Mesothelial cell of epicardium (in vitro differentiated cells): ENCODE results near the gene LAMTOR2. TPM values are rescaled to one million over a fixed set of nuclear protein-coding genes. Genes with fewer than 3 reads are reported as not detected.

Experiments used
- DNase-seq, 2 experiments: peaks; one replicate each; pipeline ENCODE4 v3.0.0; 2021; ENCODE audit warnings: low spot score in 2 of 2; ENCODE audit not compliant: unreplicated experiment in 2 of 2
- H3K27ac Mint-ChIP-seq: 2 replicates; pipeline ENCODE4 v1.8.0; 2021; ENCODE audit warnings: mixed read lengths
- H3K27me3 Mint-ChIP-seq: 2 replicates; pipeline ENCODE4 v1.8.0; 2021; ENCODE audit warnings: low read depth, mixed read lengths
- H3K36me3 Mint-ChIP-seq: 2 replicates; pipeline ENCODE4 v1.8.0; 2021; ENCODE audit warnings: mixed read lengths
- H3K4me1 Mint-ChIP-seq: 2 replicates; pipeline ENCODE4 v1.8.0; 2021; ENCODE audit warnings: mixed read lengths
- H3K4me3 Mint-ChIP-seq: 2 replicates; pipeline ENCODE4 v1.8.0; 2021; ENCODE audit warnings: mild to moderate bottlenecking, moderate library complexity, mixed read lengths
- H3K9me3 Mint-ChIP-seq: 2 replicates; pipeline ENCODE4 v1.8.0; 2021; ENCODE audit warnings: mixed read lengths
- total RNA-seq: library from RNA; stranded (reverse); gene quantifications from 3 replicates; pipeline ENCODE4 v1.2.1, GENCODE V29; 2021
- TF ChIP-seq, protein P1 (sequence below): fragments of 200-600 bp; sonication (generic); IDR thresholded peaks from one replicate; pipeline ENCODE4 v1.5.0; 2021; ENCODE audit warnings: antibody characterized with exemption; ENCODE audit not compliant: unreplicated experiment

LAMTOR2 gene
- total RNA-seq, 1 donor from 2014 or later: 39.5 TPM

DNA sequence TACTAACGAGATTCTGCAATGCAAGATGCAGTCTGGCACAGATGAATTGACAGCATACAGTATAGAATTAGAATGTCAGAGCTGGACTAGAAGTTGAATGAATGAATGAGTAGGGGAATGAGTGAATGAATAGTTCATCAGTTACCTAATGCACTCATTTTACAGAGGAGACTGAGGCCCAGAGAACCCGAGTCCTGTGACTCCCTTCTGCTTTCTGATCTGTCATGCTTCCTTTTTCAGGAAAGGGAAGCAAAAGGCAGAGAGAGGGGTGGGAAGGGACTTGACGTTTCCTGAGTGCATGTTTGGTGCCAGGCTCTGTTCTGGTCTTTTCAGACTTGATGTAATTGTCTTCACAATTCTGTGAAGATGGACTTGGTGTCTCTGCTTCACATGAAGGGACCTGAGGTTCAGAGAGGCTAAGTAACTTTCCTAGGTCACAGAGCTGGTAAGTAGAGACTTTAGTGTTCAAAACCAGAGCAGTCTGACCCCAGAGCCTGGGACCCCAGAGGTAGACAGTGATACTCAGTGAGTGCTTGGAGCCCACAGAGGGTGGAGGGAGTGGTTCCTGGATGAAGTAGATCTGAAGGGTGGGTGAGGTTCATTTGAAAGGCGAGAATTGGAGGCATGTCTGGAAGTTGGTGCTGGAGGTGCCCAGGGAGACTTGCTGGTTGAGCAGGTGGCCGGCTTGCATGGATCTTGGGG lies 35.7 kb downstream of the LAMTOR2 start:
- Mint-ChIP-seq H3K4me1 (peaks cover 19% of the 10 kb centered on the region), H3K27me3 (no peaks in the 10 kb centered on the region), H3K4me3 (no peak overlapping the region), H3K36me3 (peaks cover 12% of the 10 kb centered on the region), H3K27ac (peak overlapping the region; percentile 84), H3K9me3 (no peaks in the 10 kb centered on the region)
- TF ChIP-seq, protein P1, sequence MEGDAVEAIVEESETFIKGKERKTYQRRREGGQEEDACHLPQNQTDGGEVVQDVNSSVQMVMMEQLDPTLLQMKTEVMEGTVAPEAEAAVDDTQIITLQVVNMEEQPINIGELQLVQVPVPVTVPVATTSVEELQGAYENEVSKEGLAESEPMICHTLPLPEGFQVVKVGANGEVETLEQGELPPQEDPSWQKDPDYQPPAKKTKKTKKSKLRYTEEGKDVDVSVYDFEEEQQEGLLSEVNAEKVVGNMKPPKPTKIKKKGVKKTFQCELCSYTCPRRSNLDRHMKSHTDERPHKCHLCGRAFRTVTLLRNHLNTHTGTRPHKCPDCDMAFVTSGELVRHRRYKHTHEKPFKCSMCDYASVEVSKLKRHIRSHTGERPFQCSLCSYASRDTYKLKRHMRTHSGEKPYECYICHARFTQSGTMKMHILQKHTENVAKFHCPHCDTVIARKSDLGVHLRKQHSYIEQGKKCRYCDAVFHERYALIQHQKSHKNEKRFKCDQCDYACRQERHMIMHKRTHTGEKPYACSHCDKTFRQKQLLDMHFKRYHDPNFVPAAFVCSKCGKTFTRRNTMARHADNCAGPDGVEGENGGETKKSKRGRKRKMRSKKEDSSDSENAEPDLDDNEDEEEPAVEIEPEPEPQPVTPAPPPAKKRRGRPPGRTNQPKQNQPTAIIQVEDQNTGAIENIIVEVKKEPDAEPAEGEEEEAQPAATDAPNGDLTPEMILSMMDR: no peak
- no peak for DNase-seq

DNA sequence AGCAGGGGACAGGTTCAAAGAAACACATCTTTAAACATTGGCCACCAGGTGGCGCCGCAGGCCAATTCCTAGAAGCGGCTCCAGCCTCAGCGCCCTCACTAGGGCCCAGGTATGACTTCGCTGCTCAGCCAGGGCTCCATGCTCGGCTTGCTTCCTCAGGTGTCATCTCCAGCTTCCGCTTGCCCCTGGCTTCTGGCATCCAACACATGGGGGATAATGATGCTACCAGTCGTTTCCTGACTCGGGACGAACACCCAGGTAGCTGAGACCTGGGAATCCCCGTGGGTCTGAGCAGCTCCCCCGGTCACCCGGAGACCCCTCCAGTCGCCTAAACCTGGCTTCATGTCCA lies 36.2 kb downstream of the LAMTOR2 start:
- Mint-ChIP-seq H3K4me1 (peaks cover 18% of the 10 kb centered on the region), H3K9me3 (no peaks in the 10 kb centered on the region), H3K4me3 (no peak overlapping the region), H3K36me3 (peaks cover 15% of the 10 kb centered on the region), H3K27me3 (no peaks in the 10 kb centered on the region), H3K27ac (peak overlapping the region; percentile 84)
- DNase-seq: peak; percentile 79 to 91
- TF ChIP-seq, protein P1: peak; percentile 98

DNA sequence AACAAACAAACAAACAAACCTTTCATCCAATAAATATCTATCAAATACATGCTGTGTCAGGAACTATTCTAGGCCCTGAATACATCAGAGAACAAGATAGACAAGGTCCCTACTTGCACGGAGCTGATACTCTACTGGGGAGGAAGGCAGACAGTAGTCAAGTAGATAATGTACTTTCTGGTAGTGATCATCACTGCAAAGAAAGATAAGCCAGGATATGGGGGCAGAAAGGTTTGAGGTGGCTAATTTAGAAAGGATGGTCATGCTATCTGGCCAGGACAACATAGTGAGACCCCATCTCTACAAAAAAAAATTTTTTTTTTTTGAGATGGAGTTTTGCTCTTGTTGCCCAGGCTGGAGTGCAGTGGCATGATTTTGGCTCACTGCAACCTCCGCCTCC lies 37.0 kb downstream of the LAMTOR2 start:
- Mint-ChIP-seq H3K27me3 (no peaks in the 10 kb centered on the region), H3K27ac (no peak overlapping the region), H3K9me3 (no peaks in the 10 kb centered on the region), H3K4me3 (no peak overlapping the region), H3K36me3 (peaks cover 17% of the 10 kb centered on the region), H3K4me1 (peaks cover 15% of the 10 kb centered on the region)
- TF ChIP-seq, protein P1: no peak
- DNase-seq: no peak

DNA sequence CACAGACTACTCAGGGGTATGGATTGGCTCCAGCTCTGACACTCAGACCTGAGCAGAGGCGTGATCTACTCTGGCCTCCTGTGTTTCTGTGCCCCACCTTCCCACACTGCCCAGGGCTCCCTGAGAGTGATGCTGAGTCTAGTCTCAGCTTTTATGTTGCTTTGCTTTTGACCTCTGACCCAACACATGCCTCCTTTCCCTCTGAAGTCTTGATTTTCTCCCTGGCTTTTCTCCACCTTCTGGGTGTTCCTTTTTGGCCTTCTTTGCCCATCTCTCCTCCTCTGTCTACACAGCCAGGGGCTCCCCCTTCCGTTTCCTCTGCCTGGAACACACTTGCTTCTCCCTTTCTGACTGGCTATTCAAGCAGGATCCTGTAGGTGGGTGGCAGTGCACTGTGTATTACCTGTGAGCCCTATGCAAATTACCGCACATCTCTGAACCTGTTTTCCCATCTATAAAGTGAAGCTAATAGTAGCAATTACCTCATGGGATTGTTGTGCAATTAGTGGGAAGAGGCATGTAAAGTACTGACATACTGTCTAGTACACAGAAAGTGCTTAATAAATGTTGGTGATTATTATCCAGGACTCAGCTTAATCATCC lies 41.4 kb downstream of the LAMTOR2 start:
- H3K4me3 Mint-ChIP-seq: no peak overlapping the region
- peak overlapping the region; percentile 96 for H3K27ac Mint-ChIP-seq
- no peaks in the 10 kb centered on the region for H3K9me3 Mint-ChIP-seq
- no peaks in the 10 kb centered on the region for H3K27me3 Mint-ChIP-seq
- DNase-seq: no peak
- peaks cover 20% of the 10 kb centered on the region for H3K36me3 Mint-ChIP-seq
- peaks cover 17% of the 10 kb centered on the region for H3K4me1 Mint-ChIP-seq
- TF ChIP-seq, protein P1: no peak

DNA sequence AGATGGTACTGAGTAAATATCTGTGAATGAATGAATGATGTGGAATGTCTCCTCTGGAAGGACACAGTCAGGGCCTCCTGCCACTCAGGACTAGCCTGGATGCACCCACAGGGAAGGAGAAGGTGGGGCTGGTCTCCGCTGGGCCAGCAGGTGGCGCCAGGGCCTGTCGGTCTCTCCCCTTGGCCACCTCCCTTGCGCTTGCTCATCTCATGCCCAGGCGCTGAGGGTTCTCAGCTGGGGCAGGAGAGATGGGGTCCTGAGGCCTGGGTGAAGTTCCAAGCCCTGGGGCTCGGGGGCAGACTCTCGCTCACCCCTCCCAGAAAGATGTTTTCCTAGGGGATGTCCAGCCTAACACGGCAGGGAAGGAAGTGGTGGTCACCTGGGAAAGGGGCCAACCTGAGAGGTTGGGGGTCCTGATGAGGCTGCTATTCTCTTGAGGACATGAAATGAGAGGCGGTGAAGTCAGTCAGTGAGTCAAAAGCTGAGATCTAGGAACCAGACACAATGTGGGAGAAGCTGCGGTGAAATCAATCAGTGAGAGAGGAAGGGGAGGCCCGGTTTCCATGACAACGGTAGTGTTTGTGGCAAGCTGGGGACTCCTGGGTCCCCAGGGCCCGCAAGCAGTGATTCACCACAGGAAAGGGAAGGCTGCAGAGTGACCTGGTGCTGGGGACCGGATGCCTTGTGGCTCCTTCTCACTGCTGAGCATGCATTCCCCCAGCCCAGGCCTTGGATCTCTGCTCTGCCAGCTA lies 42.2 kb downstream of the LAMTOR2 start:
- Mint-ChIP-seq H3K27ac (peak overlapping the region; percentile 96), H3K27me3 (no peaks in the 10 kb centered on the region), H3K4me1 (peaks cover 22% of the 10 kb centered on the region), H3K4me3 (no peak overlapping the region), H3K9me3 (no peaks in the 10 kb centered on the region), H3K36me3 (peaks cover 20% of the 10 kb centered on the region)
- TF ChIP-seq, protein P1: peak; percentile 80
- DNase-seq: peak; percentile 80 to 90
